ENCODE data around the gene CLEC4E.
A peak's percentile ranks its signal among the peaks of the same experiment; 100 is the strongest.
"Not testable (repeated sequence)": the region's sequence is repeated elsewhere in the genome, so short reads cannot be mapped to it uniquely, and the experiment has no call there.

CLEC4E gene

DNA sequence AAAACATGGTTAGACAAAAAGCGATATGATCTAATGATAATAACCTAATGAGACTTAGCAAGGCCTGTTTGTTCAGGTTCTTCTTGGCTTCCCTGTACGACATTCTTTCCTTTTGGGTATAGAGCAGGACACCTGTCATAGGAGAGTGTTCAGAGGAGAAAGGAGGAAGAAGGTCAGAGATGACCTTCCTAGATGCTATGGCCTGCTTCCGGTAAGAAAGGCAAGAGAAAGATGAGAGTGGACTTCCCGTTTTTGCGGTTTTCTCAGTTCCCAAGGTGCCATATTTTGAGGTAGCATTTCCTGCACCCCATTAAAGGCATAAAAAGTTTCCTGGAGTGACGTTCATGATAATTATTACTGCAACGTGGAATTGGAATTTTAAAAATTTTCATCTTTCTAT lies 8.7 kb downstream of the CLEC4E start:
- no peak for DNase-seq

DNA sequence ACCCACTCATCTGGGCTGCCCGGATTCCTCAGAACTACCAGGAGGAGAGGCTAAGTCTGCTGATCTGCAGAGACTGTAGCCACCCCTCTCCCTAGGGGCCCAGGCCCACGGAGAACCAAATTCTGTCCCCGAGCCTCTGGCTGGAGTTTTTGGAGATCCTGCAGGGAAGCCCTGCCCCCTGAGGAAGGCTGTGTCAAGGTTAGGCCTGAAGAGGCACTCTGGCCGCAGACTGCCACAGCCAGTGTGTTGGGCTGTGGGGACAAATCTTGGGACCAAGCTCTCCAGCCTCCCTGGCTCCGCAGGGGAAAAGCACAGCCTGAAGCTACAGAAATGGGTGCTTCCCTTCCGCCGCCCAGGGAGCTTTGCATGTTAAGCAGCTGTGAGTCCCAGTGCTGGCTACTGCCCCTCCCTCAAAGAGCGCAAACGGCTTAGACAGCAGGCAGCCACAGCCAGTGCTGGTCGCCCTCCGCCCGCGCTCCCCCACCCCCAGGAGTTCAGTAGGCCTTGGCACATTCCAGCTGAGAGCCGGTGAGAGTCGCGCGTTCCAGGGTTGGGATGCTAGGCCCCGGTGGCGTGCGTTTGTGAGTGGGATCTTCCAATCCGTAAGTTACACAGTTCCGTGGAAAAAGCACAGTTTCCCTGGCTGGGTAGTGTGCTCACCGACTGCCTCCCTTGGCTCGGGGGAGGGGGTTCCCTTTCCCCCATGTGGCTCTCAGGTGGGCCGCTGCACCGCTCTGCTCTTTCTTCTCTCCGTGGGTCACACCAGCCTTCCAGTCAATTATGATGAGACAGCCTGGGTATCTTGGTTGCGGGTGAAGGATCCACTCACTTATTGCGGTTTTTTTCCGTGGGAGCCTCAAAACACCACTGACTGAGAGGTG lies 13.2 kb downstream of the CLEC4E start:
- DNase-seq = no peak

DNA sequence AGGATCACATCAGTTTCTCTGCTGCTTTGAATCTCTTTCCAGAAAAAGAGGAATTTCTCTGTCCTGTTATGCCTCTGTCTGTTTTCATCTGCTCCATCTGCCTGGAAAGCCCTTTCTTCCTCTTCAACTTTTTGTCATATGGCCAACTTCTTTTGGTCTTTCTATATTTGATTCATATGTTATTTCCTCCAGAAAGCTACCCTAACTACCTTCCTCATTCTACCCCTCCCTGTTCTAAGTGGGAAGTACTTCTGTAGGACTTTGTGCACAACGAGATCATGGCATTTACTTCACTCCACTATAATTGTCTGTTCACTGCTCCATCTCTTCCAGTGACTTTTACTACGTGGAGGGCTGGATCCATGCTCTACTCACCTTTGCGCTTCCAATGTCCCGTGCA lies 21.5 kb downstream of the CLEC4E start:
- no peak for DNase-seq

DNA sequence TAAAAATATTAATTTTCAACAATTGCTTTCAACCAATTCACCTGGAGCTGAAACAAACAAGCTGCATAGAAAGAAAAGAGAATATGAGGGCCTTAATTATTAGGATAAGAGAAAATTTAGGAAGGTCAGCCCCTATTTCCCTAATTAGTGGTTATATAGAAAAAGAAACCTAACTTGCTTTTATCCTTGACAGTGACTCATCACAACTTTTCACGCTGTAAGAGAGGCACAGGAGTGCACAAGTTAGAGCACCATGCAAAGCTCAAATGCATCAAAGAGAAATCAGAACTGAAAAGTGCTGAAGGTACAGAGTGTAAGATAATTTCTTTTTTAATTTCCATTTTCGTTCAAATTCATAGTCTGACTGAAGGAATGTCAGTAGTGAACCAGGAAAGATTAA lies 22.7 kb downstream of the CLEC4E start:
- DNase-seq = no peak

DNA sequence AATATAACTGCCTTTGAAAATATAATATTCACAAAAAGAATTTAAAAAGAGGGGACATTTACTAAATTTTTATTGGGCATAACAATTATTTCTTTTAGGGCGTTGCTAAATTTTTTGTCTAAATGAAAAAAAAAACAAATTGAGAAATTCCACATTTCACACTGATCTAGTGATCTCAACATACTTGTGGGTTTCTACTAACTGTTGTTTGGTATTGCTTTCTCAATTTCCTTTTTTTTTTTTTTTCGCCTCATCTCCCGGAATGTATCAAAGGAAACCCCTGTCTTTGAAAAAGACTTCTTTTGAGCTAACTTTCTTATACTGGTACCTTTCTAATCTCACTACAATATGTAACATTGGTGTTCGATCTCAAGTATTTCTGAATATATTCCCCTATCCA lies 27.4 kb downstream of the CLEC4E start, which contains the start of gene CLEC4D:
CLEC4D (plus strand) TSS at position 248 of the 400 bp plus-strand sequence. CDS start 230 bp downstream, outside the sequence.
- no peak for DNase-seq

DNA sequence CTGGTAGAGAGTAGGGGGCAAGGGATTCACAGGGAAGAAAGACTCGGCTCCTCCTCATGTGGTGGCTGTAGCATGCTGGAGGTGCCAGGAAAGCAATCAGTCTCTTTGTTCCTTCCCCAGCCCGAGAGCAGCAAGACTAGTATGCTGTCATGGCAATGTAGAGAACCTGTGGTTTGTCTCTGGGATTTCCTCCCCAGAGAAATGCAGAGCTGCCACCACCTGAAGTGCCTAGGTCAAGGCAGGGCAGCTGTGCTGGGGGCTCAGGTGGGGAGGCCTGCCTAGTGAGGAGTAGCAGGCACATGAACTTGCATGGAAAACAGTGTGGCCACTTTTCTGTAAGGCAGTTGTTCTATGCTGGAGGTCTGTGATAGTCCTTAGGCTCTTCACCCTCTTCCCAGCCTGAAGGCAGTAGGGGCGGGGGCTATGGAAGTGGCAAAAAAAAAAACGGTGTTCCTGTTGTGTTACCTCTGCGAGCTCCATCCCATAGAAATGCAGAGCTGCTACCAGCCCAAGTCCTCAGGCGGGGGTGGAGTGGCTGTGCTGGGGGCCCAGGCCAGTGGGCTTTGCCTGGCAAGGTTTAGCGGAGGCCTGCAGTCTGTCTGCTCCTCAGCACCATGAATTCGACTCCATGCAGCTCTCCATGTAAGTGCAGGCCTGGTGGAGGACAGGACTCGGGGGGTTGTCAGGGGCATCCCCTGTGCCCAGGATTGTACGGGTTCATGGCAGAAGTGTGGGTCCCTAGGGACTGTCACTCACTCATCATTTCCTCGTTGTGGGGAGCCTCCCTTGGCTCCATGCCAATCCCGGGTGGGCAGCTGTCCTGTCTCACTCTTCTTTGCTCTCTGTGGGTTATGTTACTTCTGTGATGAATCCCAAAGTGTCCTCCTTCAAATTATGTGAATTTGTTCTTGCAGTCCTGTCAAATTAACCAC lies 31.5 kb downstream of the CLEC4E start:
- no peak for DNase-seq

DNA sequence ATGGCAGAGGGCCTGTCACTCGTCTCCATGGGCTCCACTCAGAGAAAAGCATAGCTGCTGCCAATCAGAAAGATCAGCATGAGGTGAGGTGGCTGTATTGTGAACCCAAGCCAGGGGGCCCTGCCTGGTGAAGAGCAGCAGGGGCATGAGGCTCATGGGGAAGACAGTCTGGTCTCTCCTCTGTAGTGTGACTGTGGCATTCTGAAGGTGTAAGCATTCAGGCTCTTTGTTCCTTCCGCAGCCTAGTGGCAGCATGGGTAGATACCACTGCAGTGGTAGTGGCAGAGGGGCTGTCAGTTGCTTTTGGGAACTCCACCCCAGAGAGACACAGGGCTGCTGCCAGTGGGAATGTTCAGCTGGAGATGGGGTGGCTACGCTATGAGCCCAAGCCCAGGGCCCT lies 32.5 kb downstream of the CLEC4E start:
- no peak for DNase-seq

DNA sequence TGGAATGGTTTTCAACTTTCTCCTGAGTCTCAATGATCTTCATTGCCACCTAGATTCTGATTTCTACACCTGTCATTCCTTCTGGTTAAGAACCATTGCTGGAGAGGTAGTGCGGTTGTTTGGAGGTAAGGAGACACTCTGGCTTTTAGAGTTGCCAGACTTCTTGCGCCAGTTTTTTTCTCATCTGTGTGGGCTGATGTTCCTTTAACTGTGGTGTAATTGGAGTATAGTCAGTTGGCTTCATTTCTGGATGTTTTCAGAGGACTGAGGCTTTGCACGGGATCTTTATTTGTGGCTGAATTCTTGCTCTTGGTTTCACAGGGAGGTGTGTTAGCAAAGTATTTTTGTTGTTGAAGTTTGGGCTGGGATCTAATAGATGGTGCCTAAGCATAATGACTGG lies 33.1 kb downstream of the CLEC4E start:
- no peak for DNase-seq

DNA sequence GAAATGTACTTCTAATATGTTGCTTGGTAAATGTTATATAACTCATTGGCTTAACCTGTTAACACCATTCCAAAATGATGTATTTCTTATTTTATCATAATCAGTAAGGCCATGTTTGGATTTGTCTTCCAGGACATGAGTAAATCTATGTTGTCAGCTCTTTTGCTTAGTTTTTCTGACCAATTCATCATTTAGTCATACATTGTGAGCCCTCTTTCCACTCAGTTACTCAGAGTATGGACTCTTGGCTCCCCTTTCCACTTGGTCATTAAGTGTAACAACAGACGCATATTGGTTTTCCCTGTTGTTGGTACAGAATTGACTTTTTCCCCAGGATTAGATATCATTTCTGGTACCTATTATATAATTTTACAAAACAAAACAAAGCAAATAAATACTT lies 36.4 kb downstream of the CLEC4E start:
- no peak for DNase-seq

DNA sequence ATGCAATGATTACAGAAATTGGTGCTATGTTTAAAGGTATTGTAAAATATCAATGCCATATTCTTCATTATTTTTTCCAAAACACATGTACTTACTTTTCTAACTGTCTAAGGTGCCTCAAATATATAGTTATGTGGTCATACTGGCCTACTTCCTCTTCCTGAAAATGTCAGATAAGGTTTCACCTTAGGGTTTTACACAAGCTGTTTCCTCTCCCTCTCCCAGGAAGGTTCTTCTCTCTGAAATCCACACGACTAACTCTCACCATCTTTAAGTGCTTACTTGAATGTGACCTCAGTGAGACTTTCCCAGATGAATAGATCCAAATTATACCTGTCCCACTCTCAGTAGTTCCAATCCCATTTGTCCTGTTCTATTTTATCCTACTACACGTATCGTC lies 39.0 kb downstream of the CLEC4E start:
- no peak for DNase-seq

DNA sequence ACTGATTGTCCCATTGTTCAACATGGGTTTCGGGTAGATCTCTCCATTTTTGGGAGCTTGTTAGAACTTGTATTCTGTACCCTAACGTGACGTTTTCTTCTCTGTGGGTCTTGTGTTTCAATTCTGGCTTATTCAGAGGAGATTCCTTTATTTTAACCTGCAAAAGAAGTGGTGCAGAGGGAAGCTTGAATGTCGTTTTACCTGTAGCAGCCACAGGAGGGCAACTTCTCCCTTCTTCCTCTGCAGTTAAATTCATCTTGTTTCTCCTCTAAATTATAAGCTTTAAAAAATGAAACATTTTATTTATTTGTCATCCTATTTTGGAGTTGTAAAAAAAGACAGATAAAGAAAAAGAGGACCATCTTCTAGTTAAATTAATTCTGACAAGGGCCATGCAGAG lies 41.1 kb downstream of the CLEC4E start:
- DNase-seq = no peak

DNA sequence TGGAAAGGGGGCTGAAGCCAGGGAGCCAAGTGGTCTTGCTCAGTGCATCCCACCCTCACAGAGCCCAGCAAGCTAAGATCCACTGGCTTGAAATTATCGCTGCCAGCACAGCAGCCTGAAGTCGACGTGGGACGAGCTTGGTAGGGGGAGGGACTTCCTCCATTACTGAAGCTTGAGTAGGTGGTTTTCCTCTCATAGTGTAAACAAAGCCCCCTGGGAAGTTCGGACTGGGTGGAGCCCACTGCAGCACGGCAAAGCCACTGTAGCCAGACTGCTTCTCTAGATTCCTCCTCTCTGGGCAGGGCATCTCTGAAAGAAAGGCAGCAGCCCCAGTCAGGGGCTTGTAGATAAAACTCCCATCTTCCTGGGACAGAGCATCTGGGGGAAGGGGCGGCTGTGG lies 44.6 kb downstream of the CLEC4E start:
- DNase-seq = not testable (repeated sequence)

DNA sequence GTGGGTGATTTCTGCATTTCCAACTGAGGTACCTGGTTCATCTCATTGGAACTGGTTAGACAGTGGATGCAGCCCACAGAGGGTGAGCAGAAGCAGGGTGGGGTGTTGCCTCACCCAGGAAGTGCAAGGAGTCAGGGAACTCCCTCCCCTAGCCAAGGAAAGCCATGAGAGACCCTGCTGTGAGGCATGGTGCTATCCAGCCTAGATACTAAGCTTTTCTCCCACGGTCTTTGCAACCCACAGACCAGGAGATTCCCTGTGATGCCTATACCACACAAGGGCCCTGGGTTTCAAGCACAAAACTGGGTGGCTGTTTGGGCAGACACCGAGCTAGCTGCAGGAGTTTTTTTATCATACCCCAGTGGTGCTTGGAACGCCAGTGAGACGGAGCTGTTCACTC lies 45.0 kb downstream of the CLEC4E start:
- not testable (repeated sequence) for DNase-seq

DNA sequence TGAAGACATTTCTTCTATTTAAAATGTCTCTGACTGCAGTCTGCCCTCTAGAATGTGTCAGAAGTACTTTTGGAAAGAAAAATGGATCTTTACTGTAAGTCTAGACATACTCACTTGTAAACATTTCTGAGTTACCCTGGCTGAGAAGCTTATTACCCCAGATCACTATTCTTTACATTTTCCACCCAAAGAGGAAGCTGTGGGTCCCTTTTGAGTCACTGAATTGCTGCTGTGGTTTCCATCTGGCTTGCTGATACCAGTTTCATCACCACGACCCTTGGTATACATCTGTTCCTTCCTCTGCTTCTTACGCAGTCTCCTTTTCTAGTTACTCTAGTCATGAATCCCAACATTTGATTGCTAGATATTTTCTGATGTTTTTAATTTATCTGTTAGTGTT lies 47.6 kb downstream of the CLEC4E start:
- DNase-seq = peak in 3 of 6 experiments; percentile 16 to 36 (median 24)

DNA sequence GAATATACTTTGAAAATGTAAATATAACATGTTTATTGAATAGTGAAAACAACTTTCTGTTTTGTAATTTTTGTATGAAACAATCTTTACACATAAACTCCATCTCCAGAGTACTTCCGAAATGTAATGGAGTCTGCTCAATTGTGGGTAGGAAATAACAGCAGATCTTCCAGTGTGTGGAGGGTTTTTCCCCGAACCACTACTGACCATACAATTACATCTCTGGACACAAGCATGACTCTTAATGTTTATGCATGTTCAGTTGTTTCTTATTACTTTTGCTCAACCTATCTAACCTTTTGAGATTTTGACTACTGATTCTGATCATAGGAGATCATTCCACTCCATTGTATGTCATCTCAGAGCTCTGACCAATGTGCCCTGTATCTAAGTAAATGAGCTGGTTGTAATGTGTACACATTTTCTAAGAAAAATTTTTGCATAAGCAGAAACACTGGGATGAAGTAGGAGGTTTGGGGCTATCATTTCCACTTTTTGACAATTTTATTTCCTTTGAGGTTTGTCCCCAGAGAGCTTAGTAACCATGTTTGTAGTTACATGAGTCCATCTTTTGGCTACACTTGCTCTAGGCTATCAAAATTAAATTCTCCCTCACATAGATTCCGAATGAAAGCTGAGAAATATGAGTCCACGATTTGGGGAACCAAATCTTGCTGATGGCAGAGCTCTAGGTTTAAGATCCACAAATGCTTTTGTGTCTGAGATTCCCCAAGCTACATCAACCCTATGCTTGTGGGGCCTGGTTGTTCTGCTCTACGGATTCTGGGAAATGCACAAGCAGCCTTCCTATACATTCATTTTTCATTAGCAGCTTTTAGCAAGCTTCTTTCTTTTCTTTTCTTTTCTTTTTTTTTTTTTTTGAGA lies 48.8 kb downstream of the CLEC4E start:
- no peak for DNase-seq
